ENCODE measurements around the gene SCMH1. TPM values are rescaled to one million over a fixed set of nuclear protein-coding genes. Genes with fewer than 3 reads are reported as not detected.

The SCMH1 gene
- total RNA-seq, 1 experiment from 2014 or later: 28.0 TPM

DNA sequence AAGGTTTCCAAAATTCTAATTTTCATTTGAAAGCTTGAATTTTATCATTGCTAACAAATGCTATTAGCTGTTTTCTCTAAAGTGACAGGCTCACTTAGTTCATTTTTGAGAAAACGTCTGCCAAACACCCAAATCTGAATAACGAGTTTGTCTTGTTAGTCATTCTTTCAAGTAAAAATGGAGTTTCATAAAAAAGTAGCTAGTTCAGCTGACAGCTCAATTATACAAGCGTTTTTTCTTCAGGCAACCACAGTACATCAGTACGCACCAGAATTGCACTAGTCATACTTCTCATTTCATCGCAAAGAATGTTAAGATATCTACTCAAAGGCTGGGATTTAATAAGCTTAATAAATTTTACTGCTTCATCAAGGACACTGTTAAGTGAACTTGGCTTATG, 148.3 kb downstream of the SCMH1 start:
- TF ChIP-seq RAD21 (IDR thresholded peaks at IDR 0.05; ENCODE audit: low read depth) (no peak), POLR2A (IDR thresholded peaks at IDR 0.05; ENCODE audit: borderline replicate concordance, extremely low read depth, insufficient read depth, insufficient read length) (no peak), SIN3A (IDR thresholded peaks at IDR 0.05; ENCODE audit: low read depth) (no peak), ZFX (IDR thresholded peaks at IDR 0.05) (no peak), SRF (IDR thresholded peaks at IDR 0.05; ENCODE audit: low read depth) (no peak), EZH2phosphoT487 (IDR thresholded peaks at IDR 0.05; ENCODE audit: borderline replicate concordance) (no peak), TCF7L2 (IDR thresholded peaks at IDR 0.05; ENCODE audit: borderline replicate concordance, extremely low read depth, insufficient read depth, insufficient read length) (no peak), FOSL1 (IDR thresholded peaks at IDR 0.05; ENCODE audit: low read depth) (no peak), CEBPB (IDR thresholded peaks at IDR 0.05; ENCODE audit: low read depth) (no peak)
- TF ChIP-seq, protein P1, sequence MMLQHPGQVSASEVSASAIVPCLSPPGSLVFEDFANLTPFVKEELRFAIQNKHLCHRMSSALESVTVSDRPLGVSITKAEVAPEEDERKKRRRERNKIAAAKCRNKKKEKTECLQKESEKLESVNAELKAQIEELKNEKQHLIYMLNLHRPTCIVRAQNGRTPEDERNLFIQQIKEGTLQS (IDR thresholded peaks at IDR 0.05): no peak
- Histone ChIP-seq H3K4me3 (replicated peaks in 1 of 2; ENCODE audit: low read depth in 1 of 2, low read length in 2 of 2) (no peak overlapping the region), H3K9me2 (ENCODE audit: insufficient read depth) (no peaks in the 10 kb centered on the region), H3K4me2 (ENCODE audit: low read length) (no peak overlapping the region), H4K20me1 (ENCODE audit: insufficient read depth) (0 out of 2 replicates have a peak, but pooled peaks cover under 1% of the 10 kb centered on the region), H3K4me1 (ENCODE audit: control insufficient read depth in 1 of 2, insufficient read depth in 2 of 2, low read length in 2 of 2) (no peaks in the 10 kb centered on the region), H3K27ac (ENCODE audit: low read depth, low read length) (no peak overlapping the region), H3K79me2 (ENCODE audit: insufficient read depth, low read length) (no peaks in the 10 kb centered on the region), H3K9me3 (ENCODE audit: control insufficient read depth in 1 of 2, insufficient read depth in 1 of 2, low read depth in 1 of 2, low read length in 2 of 2) (no peaks in the 10 kb centered on the region), H3K9ac (ENCODE audit: low read length) (no peak overlapping the region), H3K27me3 (ENCODE audit: insufficient read depth, low read length) (no peaks in the 10 kb centered on the region), H3K36me3 (ENCODE audit: control insufficient read depth in 1 of 2, insufficient read depth in 2 of 2, low read length in 2 of 2) (no peaks in the 10 kb centered on the region), H2AFZ (ENCODE audit: low read depth, low read length, poor library complexity, severe bottlenecking) (no peak overlapping the region)
- RAD21 ChIA-PET (ENCODE audit: low non-redundant PET in 1 of 2, low total read pairs in 2 of 2, uncharacterized antibody in 2 of 2, unreplicated experiment in 2 of 2): no interaction called here
- ATAC-seq (no peak), DNase-seq (ENCODE audit: low read depth, low spot score) (no peak)
- intact Hi-C loops (cut with micrococcal nuclease): no loop called here
- POLR2A ChIA-PET: no interaction called here
- CTCF ChIA-PET: no interaction called here
- BruUV-seq (replicated peaks): no TSS peak

GRCh38 chr1:41086921-41087320, 155.2 kb downstream of the SCMH1 start:
- intact Hi-C loops (cut with micrococcal nuclease): no loop called here
- Histone ChIP-seq H3K4me2 (ENCODE audit: low read length) (no peak overlapping the region), H3K27ac (ENCODE audit: low read depth, low read length) (no peak overlapping the region), H3K79me2 (ENCODE audit: insufficient read depth, low read length) (no peaks in the 10 kb centered on the region), H2AFZ (ENCODE audit: low read depth, low read length, poor library complexity, severe bottlenecking) (no peak overlapping the region), H3K4me3 (replicated peaks in 1 of 2; ENCODE audit: low read depth in 1 of 2, low read length in 2 of 2) (no peak overlapping the region), H3K4me1 (ENCODE audit: control insufficient read depth in 1 of 2, insufficient read depth in 2 of 2, low read length in 2 of 2) (no peaks in the 10 kb centered on the region), H3K27me3 (ENCODE audit: insufficient read depth, low read length) (no peaks in the 10 kb centered on the region), H3K9ac (ENCODE audit: low read length) (no peak overlapping the region), H3K9me3 (ENCODE audit: control insufficient read depth in 1 of 2, insufficient read depth in 1 of 2, low read depth in 1 of 2, low read length in 2 of 2) (no peaks in the 10 kb centered on the region), H4K20me1 (ENCODE audit: insufficient read depth) (peaks cover 4% of the 10 kb centered on the region; the same call in 1 of the 2 replicates), H3K36me3 (ENCODE audit: control insufficient read depth in 1 of 2, insufficient read depth in 2 of 2, low read length in 2 of 2) (no peaks in the 10 kb centered on the region), H3K9me2 (ENCODE audit: insufficient read depth) (no peaks in the 10 kb centered on the region)
- ATAC-seq (no peak), DNase-seq (ENCODE audit: low read depth, low spot score) (no peak)
- POLR2A ChIA-PET: no interaction called here
- no TSS peak for BruUV-seq (replicated peaks)
- RAD21 ChIA-PET (ENCODE audit: low non-redundant PET in 1 of 2, low total read pairs in 2 of 2, uncharacterized antibody in 2 of 2, unreplicated experiment in 2 of 2): no interaction called here
- TF ChIP-seq JUND (IDR thresholded peaks at IDR 0.05): no peak
- no peak for TF ChIP-seq TCF7L2 (IDR thresholded peaks at IDR 0.05; ENCODE audit: borderline replicate concordance, extremely low read depth, insufficient read depth, insufficient read length)
- TF ChIP-seq, protein P2, sequence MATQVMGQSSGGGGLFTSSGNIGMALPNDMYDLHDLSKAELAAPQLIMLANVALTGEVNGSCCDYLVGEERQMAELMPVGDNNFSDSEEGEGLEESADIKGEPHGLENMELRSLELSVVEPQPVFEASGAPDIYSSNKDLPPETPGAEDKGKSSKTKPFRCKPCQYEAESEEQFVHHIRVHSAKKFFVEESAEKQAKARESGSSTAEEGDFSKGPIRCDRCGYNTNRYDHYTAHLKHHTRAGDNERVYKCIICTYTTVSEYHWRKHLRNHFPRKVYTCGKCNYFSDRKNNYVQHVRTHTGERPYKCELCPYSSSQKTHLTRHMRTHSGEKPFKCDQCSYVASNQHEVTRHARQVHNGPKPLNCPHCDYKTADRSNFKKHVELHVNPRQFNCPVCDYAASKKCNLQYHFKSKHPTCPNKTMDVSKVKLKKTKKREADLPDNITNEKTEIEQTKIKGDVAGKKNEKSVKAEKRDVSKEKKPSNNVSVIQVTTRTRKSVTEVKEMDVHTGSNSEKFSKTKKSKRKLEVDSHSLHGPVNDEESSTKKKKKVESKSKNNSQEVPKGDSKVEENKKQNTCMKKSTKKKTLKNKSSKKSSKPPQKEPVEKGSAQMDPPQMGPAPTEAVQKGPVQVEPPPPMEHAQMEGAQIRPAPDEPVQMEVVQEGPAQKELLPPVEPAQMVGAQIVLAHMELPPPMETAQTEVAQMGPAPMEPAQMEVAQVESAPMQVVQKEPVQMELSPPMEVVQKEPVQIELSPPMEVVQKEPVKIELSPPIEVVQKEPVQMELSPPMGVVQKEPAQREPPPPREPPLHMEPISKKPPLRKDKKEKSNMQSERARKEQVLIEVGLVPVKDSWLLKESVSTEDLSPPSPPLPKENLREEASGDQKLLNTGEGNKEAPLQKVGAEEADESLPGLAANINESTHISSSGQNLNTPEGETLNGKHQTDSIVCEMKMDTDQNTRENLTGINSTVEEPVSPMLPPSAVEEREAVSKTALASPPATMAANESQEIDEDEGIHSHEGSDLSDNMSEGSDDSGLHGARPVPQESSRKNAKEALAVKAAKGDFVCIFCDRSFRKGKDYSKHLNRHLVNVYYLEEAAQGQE (IDR thresholded peaks at IDR 0.05; ENCODE audit: low read depth): no peak
- TF ChIP-seq ZFX (IDR thresholded peaks at IDR 0.05): no peak
- TF ChIP-seq SIN3A (IDR thresholded peaks at IDR 0.05; ENCODE audit: low read depth): no peak
- no peak for TF ChIP-seq SRF (IDR thresholded peaks at IDR 0.05; ENCODE audit: low read depth)
- no peak for TF ChIP-seq EZH2 (IDR thresholded peaks at IDR 0.05)
- no peak for TF ChIP-seq MAX (IDR thresholded peaks at IDR 0.05)
- CTCF ChIA-PET: no interaction called here
